ENCODE results near the gene LSM3. TPM values are rescaled to one million over a fixed set of nuclear protein-coding genes. Genes with fewer than 3 reads are reported as not detected.

Gene LSM3
- total RNA-seq, 4 donors from 2014 or later = 4.8 to 7.9 (median 5.8) TPM

DNA sequence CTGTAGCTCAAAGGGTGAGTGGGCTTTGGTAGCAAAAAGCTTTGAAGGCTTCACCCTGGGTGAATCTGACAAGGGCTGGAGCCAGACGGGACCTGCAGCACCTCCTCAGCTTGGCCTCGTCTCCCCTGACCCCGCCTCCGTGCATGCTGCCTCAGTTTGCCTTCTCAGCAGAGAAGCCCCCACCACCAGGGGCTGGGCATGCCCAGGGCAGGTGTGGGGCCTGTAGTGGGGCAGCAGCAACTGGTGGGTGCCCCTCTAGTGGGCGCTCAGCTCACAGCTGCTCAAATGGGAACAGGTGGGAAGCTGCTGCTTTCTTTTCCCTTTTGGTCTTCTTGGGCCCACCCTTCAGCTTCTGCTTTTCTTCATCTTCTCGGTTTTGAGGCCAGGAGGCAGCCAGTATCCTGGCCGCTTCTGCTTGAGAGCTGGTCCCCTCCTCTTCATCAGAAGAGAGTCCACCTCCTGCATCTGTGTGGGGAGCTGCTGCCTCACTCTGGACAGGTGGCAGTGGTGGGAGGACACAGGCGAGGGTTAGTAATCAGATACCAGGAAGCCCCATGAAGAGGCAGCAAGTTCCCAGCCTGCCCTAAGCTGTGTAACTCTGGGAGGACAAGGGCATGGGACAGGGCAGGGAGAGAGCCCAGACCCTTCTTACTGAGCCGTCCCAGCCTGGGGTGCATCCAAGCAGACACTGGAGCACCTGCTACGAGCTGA is 32.8 kb upstream of the LSM3 start:
- H3K36me3 ChIP-seq = peaks cover 0 to 67% (median 8%) of the 10 kb centered on the region in 3 donors
- H3K27ac ChIP-seq = peak overlapping the region; percentile 72 to 96 (median 87)
- no peaks in the 10 kb centered on the region for H3K9me3 ChIP-seq

DNA sequence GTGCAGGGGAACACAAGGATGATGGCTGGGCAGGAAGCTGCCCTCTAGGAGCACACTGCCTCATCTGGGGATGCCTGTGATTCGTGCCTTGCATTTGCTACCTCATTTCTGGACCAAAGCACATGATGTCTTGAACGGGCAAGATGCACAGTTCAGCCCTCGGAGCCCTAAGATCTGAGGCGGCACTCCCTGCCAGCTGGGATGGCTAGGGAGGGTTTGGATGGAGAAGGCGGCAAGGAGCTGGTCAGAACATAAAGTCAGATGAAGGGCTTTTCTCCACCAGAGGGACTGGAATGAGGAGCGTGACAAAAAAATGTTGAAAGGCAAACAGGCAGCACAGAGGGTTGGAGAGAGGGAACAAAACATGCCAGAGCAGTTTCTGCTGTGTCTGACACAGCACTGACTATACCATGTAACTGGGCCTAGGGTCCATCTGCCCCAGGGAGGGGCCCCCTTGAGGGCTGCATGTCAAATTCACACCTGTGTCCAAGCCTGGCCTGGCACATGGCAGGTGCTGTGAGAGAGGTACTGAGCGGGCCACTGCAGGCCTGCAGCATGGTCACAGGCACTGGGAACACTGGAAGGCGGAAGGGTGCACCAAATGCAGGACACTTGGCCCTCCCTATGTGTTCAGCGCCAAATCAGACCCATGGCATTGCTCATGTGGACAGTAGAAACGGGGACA is 32.1 kb upstream of the LSM3 start:
- peaks cover 0 to 67% (median 8%) of the 10 kb centered on the region in 3 donors for H3K36me3 ChIP-seq
- WGBS, 2 donors = 82 to 94% methylated on average over 10 of the region's 10 CpGs
- no peak for TF ChIP-seq POLR2A (IDR thresholded peaks at IDR 0.05)
- TF ChIP-seq, protein P1, sequence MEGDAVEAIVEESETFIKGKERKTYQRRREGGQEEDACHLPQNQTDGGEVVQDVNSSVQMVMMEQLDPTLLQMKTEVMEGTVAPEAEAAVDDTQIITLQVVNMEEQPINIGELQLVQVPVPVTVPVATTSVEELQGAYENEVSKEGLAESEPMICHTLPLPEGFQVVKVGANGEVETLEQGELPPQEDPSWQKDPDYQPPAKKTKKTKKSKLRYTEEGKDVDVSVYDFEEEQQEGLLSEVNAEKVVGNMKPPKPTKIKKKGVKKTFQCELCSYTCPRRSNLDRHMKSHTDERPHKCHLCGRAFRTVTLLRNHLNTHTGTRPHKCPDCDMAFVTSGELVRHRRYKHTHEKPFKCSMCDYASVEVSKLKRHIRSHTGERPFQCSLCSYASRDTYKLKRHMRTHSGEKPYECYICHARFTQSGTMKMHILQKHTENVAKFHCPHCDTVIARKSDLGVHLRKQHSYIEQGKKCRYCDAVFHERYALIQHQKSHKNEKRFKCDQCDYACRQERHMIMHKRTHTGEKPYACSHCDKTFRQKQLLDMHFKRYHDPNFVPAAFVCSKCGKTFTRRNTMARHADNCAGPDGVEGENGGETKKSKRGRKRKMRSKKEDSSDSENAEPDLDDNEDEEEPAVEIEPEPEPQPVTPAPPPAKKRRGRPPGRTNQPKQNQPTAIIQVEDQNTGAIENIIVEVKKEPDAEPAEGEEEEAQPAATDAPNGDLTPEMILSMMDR (IDR thresholded peaks at IDR 0.05) = no peak
- TF ChIP-seq EP300 (IDR thresholded peaks at IDR 0.05) = no peak

More for the DNA sequence above, 32.8 kb upstream of the LSM3 start:
- Histone ChIP-seq H3K4me3 (no peak overlapping the region), H3K4me1 (peaks cover 0 to 58% (median 31%) of the 10 kb centered on the region in 4 donors), H3K27me3 (no peaks in the 10 kb centered on the region)
- no peak for DNase-seq (ENCODE audit: low spot score in 2 of 2)
- 79 to 86% methylated on average over 10 of the region's 10 CpGs for WGBS, 2 donors
- TF ChIP-seq EP300 (IDR thresholded peaks at IDR 0.05) (no peak), POLR2A (IDR thresholded peaks at IDR 0.05) (no peak)
- TF ChIP-seq, protein P1 (IDR thresholded peaks at IDR 0.05) = no peak

GRCh38 chr3:14147066-14147435 is 31.6 kb upstream of the LSM3 start:
- Histone ChIP-seq H3K9me3 (no peaks in the 10 kb centered on the region), H3K4me1 (peaks cover 0 to 50% (median 31%) of the 10 kb centered on the region in 4 donors), H3K27me3 (no peaks in the 10 kb centered on the region), H3K27ac (peak overlapping the region in 2 of 4 donors; percentile 94 to 96), H3K4me3 (no peak overlapping the region), H3K36me3 (peaks cover 0 to 67% (median 8%) of the 10 kb centered on the region in 3 donors)
- TF ChIP-seq POLR2A (IDR thresholded peaks at IDR 0.05) (no peak), EP300 (IDR thresholded peaks at IDR 0.05) (no peak)
- TF ChIP-seq, protein P1 (IDR thresholded peaks at IDR 0.05) = no peak
- WGBS, 2 donors = 81 to 86% methylated on average over 5 of the region's 5 CpGs
- DNase-seq (ENCODE audit: low spot score in 2 of 2) = no peak

More for the DNA sequence above, 32.1 kb upstream of the LSM3 start:
- H3K4me3 ChIP-seq = no peak overlapping the region
- no peak for DNase-seq (ENCODE audit: low spot score in 2 of 2)
- H3K4me1 ChIP-seq = peaks cover 0 to 55% (median 31%) of the 10 kb centered on the region in 4 donors
- H3K27me3 ChIP-seq = no peaks in the 10 kb centered on the region
- peak overlapping the region in 3 of 4 donors; percentile 80 to 96 (median 94) for H3K27ac ChIP-seq
- H3K9me3 ChIP-seq = no peaks in the 10 kb centered on the region

GRCh38 chr3:14147617-14148016 is 31.0 kb upstream of the LSM3 start:
- 65 to 85% methylated on average over 12 of the region's 12 CpGs for WGBS, 2 donors
- Histone ChIP-seq H3K4me1 (peaks cover 0 to 45% (median 30%) of the 10 kb centered on the region in 4 donors), H3K4me3 (no peak overlapping the region), H3K27ac (peak overlapping the region in 1 of 4 donors; percentile 42), H3K9me3 (no peaks in the 10 kb centered on the region), H3K27me3 (no peaks in the 10 kb centered on the region), H3K36me3 (peaks cover 0 to 70% (median 8%) of the 10 kb centered on the region in 3 donors)
- DNase-seq (ENCODE audit: low spot score in 2 of 2) = no peak
- TF ChIP-seq, protein P1 (IDR thresholded peaks at IDR 0.05) = no peak
- TF ChIP-seq EP300 (IDR thresholded peaks at IDR 0.05) (no peak), POLR2A (IDR thresholded peaks at IDR 0.05) (no peak)
